Endodermal cell (in vitro differentiated cells): ENCODE results near the gene VWA1. TPM values are rescaled to one million over a fixed set of nuclear protein-coding genes. Genes with fewer than 3 reads are reported as not detected.
"Not testable (repeated sequence)": the region's sequence is repeated elsewhere in the genome, so short reads cannot be mapped to it uniquely, and the experiment has no call there.

Source experiments
- DNase-seq: peaks from one replicate; pipeline ENCODE4 v3.0.0-alpha.2; 2017
- H3K27ac ChIP-seq: 2 replicates; pipeline ENCODE4 v1.5.1; 2013; ENCODE audit warnings: mild to moderate bottlenecking, low read depth, low read length, moderate library complexity
- H3K27me3 ChIP-seq: 2 replicates; pipeline ENCODE4 v1.6.1; 2013; ENCODE audit warnings: mild to moderate bottlenecking, low read length, moderate library complexity; ENCODE audit not compliant: insufficient read depth, control insufficient read depth, poor library complexity, severe bottlenecking
- H3K36me3 ChIP-seq: 2 replicates; pipeline ENCODE4 v1.7.0; 2013; ENCODE audit warnings: mild to moderate bottlenecking, low read length, moderate library complexity; ENCODE audit not compliant: control insufficient read depth, insufficient read depth
- H3K4me1 ChIP-seq: one replicate; pipeline ENCODE4 v1.7.0; 2013; ENCODE audit warnings: low read length; ENCODE audit not compliant: control insufficient read depth, insufficient read depth
- H3K4me3 ChIP-seq: 2 replicates; pipeline ENCODE4 v1.5.1; 2013; ENCODE audit warnings: mild to moderate bottlenecking, low read length, moderate library complexity
- H3K9ac ChIP-seq: 2 replicates; pipeline ENCODE4 v1.6.1; 2013; ENCODE audit warnings: mild to moderate bottlenecking, low read length, moderate library complexity; ENCODE audit not compliant: poor library complexity, severe bottlenecking; ENCODE audit errors: extremely low read depth
- H3K9me3 ChIP-seq: 2 replicates; pipeline ENCODE4 v1.6.1; 2013; ENCODE audit warnings: mild to moderate bottlenecking, low read length, moderate library complexity; ENCODE audit not compliant: control insufficient read depth
- H3K27ac Mint-ChIP-seq: 2 replicates; pipeline ENCODE4 v1.8.0; 2020; ENCODE audit warnings: mixed read lengths
- H3K27me3 Mint-ChIP-seq: 2 replicates; pipeline ENCODE4 v1.8.0; 2021; ENCODE audit warnings: mild to moderate bottlenecking, mixed read lengths; ENCODE audit not compliant: insufficient read depth
- H3K36me3 Mint-ChIP-seq: 2 replicates; pipeline ENCODE4 v1.8.0; 2020; ENCODE audit warnings: low read depth, mixed read lengths
- H3K4me1 Mint-ChIP-seq: 2 replicates; pipeline ENCODE4 v1.8.0; 2020; ENCODE audit warnings: mixed read lengths
- H3K4me3 Mint-ChIP-seq: 2 replicates; pipeline ENCODE4 v1.8.0; 2020; ENCODE audit warnings: mild to moderate bottlenecking, moderate library complexity, mixed read lengths
- H3K9me3 Mint-ChIP-seq: 2 replicates; pipeline ENCODE4 v1.8.0; 2020; ENCODE audit warnings: mild to moderate bottlenecking, mixed read lengths
- CTCF ChIP-seq: fragments of 200-600 bp; sonication (generic); conservative IDR thresholded peaks from 2 replicates; pipeline ENCODE4 v1.5.0; 2021; ENCODE audit warnings: antibody characterized with exemption, mild to moderate bottlenecking
- WGBS, 2 experiments: methylation state at CpG; one replicate each; pipeline versions ENCODE4 v1.1.5 to v1.1.7; 2013; ENCODE audit warnings: missing lambda C conversion rate in 2 of 2, mixed read lengths in 1 of 2; ENCODE audit not compliant: insufficient coverage in 1 of 2, insufficient read length in 1 of 2; 5-methylcytosine and 5-hydroxymethylcytosine counted together
- total RNA-seq, 2 donors: library from RNA; stranded (reverse); fragmentation: NEBNext Ultra II Directional in 1 of 2; extraction: Animal tissue kit (Norgen Biotek cat#: 25700) in 1 of 2; gene quantifications; 2 replicates in 1 of 2; 3 replicates in 1 of 2; pipeline ENCODE4 v1.2.1, GENCODE V29; 2021

Gene VWA1
- total RNA-seq, 2 donors from 2014 or later = 12.7 to 17.4 TPM

GRCh38 chr1:1427820-1428148, 7.7 kb upstream of the VWA1 start:
- Histone ChIP-seq H3K27me3 (no peaks in the 10 kb centered on the region), H3K9ac (no peak overlapping the region), H3K36me3 (no peaks in the 10 kb centered on the region), H3K4me3 (no peak overlapping the region), H3K9me3 (no peaks in the 10 kb centered on the region), H3K4me1 (peaks cover 3% of the 10 kb centered on the region), H3K27ac (no peak overlapping the region)
- H3K27me3 Mint-ChIP-seq = peaks cover 3% of the 10 kb centered on the region
- H3K27ac Mint-ChIP-seq = no peak overlapping the region
- H3K9me3 Mint-ChIP-seq = peaks cover 3% of the 10 kb centered on the region
- no peak for DNase-seq
- TF ChIP-seq CTCF = no peak
- H3K36me3 Mint-ChIP-seq = no peaks in the 10 kb centered on the region
- peaks cover 11% of the 10 kb centered on the region for H3K4me1 Mint-ChIP-seq
- 0 to 6% methylated on average over 6 to 13 of the region's 22 CpGs for WGBS, 2 experiments
- no peak overlapping the region for H3K4me3 Mint-ChIP-seq

- Histone ChIP-seq H3K9ac (no peak overlapping the region), H3K9me3 (no peaks in the 10 kb centered on the region), H3K27me3 (no peaks in the 10 kb centered on the region), H3K27ac (no peak overlapping the region), H3K4me3 (no peak overlapping the region), H3K4me1 (peaks cover 3% of the 10 kb centered on the region), H3K36me3 (no peaks in the 10 kb centered on the region)
- Mint-ChIP-seq H3K4me3 (peak overlapping the region; percentile 33), H3K36me3 (no peaks in the 10 kb centered on the region), H3K4me1 (peaks cover 12% of the 10 kb centered on the region), H3K27ac (no peak overlapping the region), H3K27me3 (peaks cover 3% of the 10 kb centered on the region), H3K9me3 (peaks cover 3% of the 10 kb centered on the region)
- peak; percentile 53 for DNase-seq
- no peak for TF ChIP-seq CTCF
- 95 to 97% methylated on average over 11 to 19 of the region's 19 CpGs for WGBS, 2 experiments
These were observed 7.3 kb upstream of the VWA1 start for GRCh38 chr1:1428174-1428573.

- not testable (repeated sequence) for H3K36me3 Mint-ChIP-seq, H3K27ac Mint-ChIP-seq, H3K9me3 Mint-ChIP-seq, H3K9me3 ChIP-seq, H3K27me3 ChIP-seq, H3K27ac ChIP-seq, H3K27me3 Mint-ChIP-seq, DNase-seq, H3K36me3 ChIP-seq, H3K4me3 ChIP-seq, H3K9ac ChIP-seq, H3K4me1 ChIP-seq
- Mint-ChIP-seq H3K4me1 (peaks cover 12% of the 10 kb centered on the region), H3K4me3 (peak overlapping the region; percentile 33)
- 96 to 100% methylated on average over 1 to 6 of the region's 6 CpGs for WGBS, 2 experiments
These were observed 6.5 kb upstream of the VWA1 start for GRCh38 chr1:1428967-1429366.

- Mint-ChIP-seq H3K9me3 (peaks cover 3% of the 10 kb centered on the region), H3K27ac (peak overlapping the region; percentile 26), H3K4me3 (peak overlapping the region; percentile 14), H3K36me3 (no peaks in the 10 kb centered on the region), H3K27me3 (peaks cover 3% of the 10 kb centered on the region), H3K4me1 (peaks cover 12% of the 10 kb centered on the region)
- no peaks in the 10 kb centered on the region for H3K36me3 ChIP-seq
- H3K4me3 ChIP-seq = no peak overlapping the region
- H3K9me3 ChIP-seq = no peaks in the 10 kb centered on the region
- H3K4me1 ChIP-seq = peaks cover 16% of the 10 kb centered on the region
- H3K27me3 ChIP-seq = peaks cover 2% of the 10 kb centered on the region
- no peak for DNase-seq
- no peak overlapping the region for H3K27ac ChIP-seq
- 92% methylated on average over 5 to 6 of the region's 6 CpGs for WGBS, 2 experiments
- TF ChIP-seq CTCF = no peak
- no peak overlapping the region for H3K9ac ChIP-seq
These were observed 5.8 kb upstream of the VWA1 start for GRCh38 chr1:1429671-1430073.
